GM10248 (cell line): ENCODE data around the gene ETS1.

Experiments used
- CTCF ChIA-PET: fragments of 300-600 bp; sonication (Branson Sonifier 250); formaldehyde crosslinking; extraction: SDS; loops from one replicate; lab custom pipeline; 2021; ENCODE audit warnings: antibody characterized with exemption; lab: Yijun Ruan, JAX
- POLR2A ChIA-PET: fragments of 350-650 bp; sonication (Branson Sonifier 250); formaldehyde crosslinking; extraction: SDS; loops from one replicate; lab custom pipeline; 2020; ENCODE audit warnings: antibody characterized with exemption; lab: Yijun Ruan, JAX
- DNase-seq: peaks from one replicate; pipeline ENCODE4 v3.0.0; 2012; ENCODE audit errors: extremely low spot score
- TF ChIP-seq, protein P1 (sequence below): IDR thresholded peaks from 2 replicates; pipeline ENCODE4 v1.5.1; 2012; ENCODE audit warnings: mild to moderate bottlenecking, low read depth; ENCODE audit errors: extremely low read depth, missing control alignments, control extremely low read depth

The ETS1 gene

GRCh38 chr11:128619540-128620308, 32.4 kb upstream of the ETS1 start:
- peak; percentile 26 for DNase-seq
- TF ChIP-seq, protein P1, sequence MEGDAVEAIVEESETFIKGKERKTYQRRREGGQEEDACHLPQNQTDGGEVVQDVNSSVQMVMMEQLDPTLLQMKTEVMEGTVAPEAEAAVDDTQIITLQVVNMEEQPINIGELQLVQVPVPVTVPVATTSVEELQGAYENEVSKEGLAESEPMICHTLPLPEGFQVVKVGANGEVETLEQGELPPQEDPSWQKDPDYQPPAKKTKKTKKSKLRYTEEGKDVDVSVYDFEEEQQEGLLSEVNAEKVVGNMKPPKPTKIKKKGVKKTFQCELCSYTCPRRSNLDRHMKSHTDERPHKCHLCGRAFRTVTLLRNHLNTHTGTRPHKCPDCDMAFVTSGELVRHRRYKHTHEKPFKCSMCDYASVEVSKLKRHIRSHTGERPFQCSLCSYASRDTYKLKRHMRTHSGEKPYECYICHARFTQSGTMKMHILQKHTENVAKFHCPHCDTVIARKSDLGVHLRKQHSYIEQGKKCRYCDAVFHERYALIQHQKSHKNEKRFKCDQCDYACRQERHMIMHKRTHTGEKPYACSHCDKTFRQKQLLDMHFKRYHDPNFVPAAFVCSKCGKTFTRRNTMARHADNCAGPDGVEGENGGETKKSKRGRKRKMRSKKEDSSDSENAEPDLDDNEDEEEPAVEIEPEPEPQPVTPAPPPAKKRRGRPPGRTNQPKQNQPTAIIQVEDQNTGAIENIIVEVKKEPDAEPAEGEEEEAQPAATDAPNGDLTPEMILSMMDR: no peak
- ChIA-PET CTCF (interaction anchor here (0.9 to 9.6 kb wide), 6 partner anchors 11 to 329 kb away, joined by 3 to 82 read pairs (median 6); no protein-coding TSS in a partner anchor), POLR2A (no interaction called here)

DNA sequence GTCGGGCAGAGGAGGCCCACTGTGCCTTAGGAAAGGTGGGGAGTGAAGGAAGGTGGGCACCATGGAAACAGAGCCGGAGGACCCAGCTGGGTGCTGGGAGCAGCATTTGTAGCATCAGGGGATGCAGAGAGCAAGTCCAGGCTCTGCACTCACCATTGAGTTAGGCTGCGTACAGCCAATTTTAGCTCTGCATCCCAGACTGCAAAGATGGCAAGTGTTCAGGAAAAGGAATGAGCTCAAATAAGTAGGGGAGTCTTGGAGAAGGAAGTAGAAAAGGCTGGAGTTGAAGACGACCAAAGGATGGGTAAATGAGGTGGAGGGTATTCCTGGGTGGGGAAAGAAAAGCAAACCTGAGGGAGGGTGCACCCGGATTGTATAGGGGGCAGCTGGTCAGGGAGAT, 31.6 kb upstream of the ETS1 start:
- POLR2A ChIA-PET: no interaction called here
- CTCF ChIA-PET: interaction anchor here (1.5 to 9.6 kb wide), 4 partner anchors 10 to 328 kb away, joined by 3 to 82 read pairs (median 9); no protein-coding TSS in a partner anchor
- no peak for DNase-seq
- TF ChIP-seq, protein P1: no peak

- TF ChIP-seq, protein P1: no peak
- CTCF ChIA-PET: interaction anchor here (0.9 to 9.6 kb wide), 5 partner anchors 9 to 328 kb away, joined by 3 to 82 read pairs (median 7); no protein-coding TSS in a partner anchor
- POLR2A ChIA-PET: no interaction called here
- no peak for DNase-seq
These were observed 31.2 kb upstream of the ETS1 start for GRCh38 chr11:128618603-128619002.

DNA sequence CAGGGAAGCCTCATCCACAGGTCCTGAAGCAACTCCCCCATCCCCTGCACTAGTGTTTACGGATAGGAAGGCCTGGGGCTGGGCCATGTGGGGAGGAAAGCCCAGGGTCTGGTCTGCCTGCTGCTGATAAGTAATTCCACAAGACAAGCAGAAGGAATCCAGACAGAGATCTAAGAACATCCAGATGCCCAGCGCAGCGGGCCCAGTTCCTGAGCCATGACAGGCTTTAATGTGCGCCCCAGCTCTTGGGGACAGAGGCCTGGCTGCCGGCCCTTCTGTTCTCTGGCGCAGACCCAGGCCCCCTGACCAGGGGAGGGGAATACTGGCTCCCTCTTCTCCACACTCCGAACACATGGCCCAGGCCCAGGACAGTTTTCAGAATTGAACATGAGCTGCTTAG, 28.8 kb upstream of the ETS1 start:
- ChIA-PET CTCF (interaction anchor here (0.7 to 9.6 kb wide), 4 partner anchors 11 to 317 kb away, joined by 3 to 82 read pairs (median 4); no protein-coding TSS in a partner anchor), POLR2A (no interaction called here)
- no peak for DNase-seq

DNA sequence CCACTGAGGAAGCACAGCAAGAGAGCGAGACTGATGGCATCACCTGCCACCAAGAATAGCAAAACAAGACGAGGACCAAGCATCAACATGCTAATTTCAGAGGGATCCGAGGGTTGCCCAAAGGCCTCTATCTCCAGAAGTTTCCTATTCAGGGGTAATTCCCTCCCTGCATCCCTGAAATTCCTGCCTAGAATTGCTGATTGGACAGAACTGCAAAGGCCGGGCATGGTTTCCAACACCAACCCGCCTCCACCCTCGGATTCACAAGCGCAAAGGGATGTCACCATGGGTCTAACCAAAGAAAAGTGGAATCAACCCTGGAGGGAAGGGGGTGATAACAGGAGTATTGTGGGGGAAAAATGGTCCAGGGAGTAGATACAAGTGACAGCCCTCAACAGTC, 28.3 kb upstream of the ETS1 start:
- POLR2A ChIA-PET: no interaction called here
- TF ChIP-seq, protein P1: no peak

More for the DNA sequence above, 28.8 kb upstream of the ETS1 start:
- TF ChIP-seq, protein P1: no peak

GRCh38 chr11:128615076-128615475, 27.7 kb upstream of the ETS1 start:
- CTCF ChIA-PET: interaction anchor here (1.0 to 8.5 kb wide), 3 partner anchors 16 to 270 kb away, joined by 3 to 62 read pairs (median 6); no protein-coding TSS in a partner anchor
- DNase-seq: no peak
- POLR2A ChIA-PET: no interaction called here
- TF ChIP-seq, protein P1: no peak

More for the DNA sequence above, 28.3 kb upstream of the ETS1 start:
- DNase-seq: no peak
- CTCF ChIA-PET: interaction anchor here (1.1 to 9.6 kb wide), 4 partner anchors 11 to 27 kb away, joined by 3 to 82 read pairs (median 5); no protein-coding TSS in a partner anchor
